ENCODE measurements around the gene SLC43A3.

The SLC43A3 gene

GRCh38 chr11:57357856-57358255 lies 69.1 kb downstream of the SLC43A3 start:
- DNase-seq (ENCODE audit: low spot score), result no peak

- DNase-seq (ENCODE audit: low spot score), result no peak
These were observed 69.6 kb downstream of the SLC43A3 start for GRCh38 chr11:57357310-57357709.
